Jurkat, Clone E6-1 (cell line): Measurements from ENCODE around the gene TRIM36.

Source experiments
- DNase-seq: peaks from one replicate; pipeline ENCODE4 v3.0.0-alpha.2; 2011; ENCODE audit warnings: low read depth, low spot score
- H3K4me3 ChIP-seq: 2 replicates; pipeline ENCODE4 v1.5.1; 2011; ENCODE audit warnings: mild to moderate bottlenecking, low read length, control low read depth, moderate library complexity

Gene TRIM36

DNA sequence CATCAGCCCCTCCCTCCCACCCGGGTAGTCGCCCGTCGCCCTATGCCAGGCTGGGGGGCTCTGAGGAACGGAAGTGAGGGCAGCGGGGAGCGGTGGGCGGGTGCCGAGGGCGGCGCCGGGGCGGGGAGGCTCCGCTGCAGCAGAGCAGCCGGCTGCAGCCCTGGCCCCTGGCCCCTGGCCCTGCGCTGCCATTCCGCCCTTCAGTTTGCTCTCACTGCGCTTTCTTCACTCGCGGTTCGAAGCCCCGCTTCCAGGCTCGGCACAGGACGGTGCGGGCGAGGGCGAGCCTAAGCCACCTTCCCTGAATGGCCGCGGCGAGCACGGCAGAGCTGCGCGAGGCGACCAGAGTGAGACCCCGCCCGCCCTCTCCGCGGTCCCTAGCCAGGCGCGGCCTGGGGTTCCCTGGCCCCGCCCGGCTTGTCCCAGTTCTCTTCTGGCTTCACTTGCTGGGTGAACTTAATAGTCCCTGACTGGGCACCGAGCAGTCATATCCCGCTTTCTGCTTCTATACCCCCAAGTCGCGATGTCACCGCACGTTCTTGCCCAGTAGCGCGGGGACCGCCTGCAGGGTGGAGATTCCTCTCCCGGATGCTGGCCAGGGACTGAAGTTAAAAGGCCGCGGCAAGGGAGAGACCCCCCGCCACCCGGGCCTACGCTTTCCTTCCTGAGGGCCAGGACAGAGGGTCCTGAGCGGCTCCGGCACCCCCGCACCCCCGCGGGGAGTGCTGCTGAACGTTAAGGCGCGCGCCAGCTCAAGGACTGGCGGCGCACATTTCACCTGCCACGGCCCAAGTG, 623 bp upstream of the TRIM36 start:
- no peak for DNase-seq
- peak overlapping the region; percentile 73 for H3K4me3 ChIP-seq

- DNase-seq: no peak
These were observed 750 bp downstream of the TRIM36 start for GRCh38 chr5:115168829-115169486.

GRCh38 chr5:115166744-115167393, 2.8 kb downstream of the TRIM36 start:
- no peak for DNase-seq
- no peak overlapping the region for H3K4me3 ChIP-seq

More at GRCh38 chr5:115168829-115169486, 750 bp downstream of the TRIM36 start:
- peak overlapping the region; percentile 73 for H3K4me3 ChIP-seq

GRCh38 chr5:115165790-115166189, 3.9 kb downstream of the TRIM36 start:
- DNase-seq: no peak
- no peak overlapping the region for H3K4me3 ChIP-seq

DNA sequence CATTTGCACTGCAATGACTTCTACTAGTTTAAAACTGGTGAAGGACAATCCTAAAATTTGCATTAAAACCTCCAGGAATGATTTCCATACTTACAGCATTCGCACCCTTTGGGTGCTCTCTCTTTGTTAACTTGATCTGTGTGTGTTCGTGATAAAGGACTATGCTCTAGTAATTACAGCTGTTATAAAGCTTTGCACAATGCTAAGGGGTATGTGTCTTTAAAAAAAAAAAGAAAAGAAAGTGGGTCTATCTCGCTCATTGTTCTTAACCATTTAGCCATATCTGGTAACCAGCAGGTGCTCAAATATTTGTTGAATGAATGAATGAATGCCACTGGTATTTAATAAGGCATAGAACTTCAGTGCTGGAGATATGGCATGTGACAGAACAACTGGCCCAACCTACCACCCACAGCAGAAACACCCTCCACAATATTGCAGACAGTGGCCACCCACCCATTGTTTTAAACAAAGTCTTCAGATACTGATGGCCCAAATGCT, 8.7 kb downstream of the TRIM36 start:
- DNase-seq: no peak
- no peak overlapping the region for H3K4me3 ChIP-seq

- peak; percentile 35 for DNase-seq
- H3K4me3 ChIP-seq: no peak overlapping the region
These were observed 18.4 kb downstream of the TRIM36 start for GRCh38 chr5:115151208-115151805.

GRCh38 chr5:115150512-115150911, 19.2 kb downstream of the TRIM36 start:
- DNase-seq: no peak
- no peak overlapping the region for H3K4me3 ChIP-seq

DNA sequence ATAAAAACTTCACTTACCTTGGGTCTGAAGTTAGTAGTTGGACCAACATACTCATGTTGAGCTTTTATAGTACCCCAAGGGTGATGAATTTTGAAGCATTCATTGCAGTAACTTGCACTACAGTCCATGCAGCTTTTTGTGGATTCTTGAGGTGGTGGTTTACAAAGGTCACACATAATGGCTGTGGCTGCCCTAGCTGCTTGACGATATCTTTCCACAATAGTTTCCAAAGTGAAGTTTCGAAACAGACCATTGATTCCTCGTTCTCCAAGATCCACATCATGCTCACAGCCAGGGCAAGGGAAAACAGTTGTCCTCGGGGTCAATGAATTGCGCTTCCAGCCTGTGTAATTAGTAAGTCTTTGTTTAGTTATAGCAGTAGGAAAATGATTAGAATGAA, 22.7 kb downstream of the TRIM36 start:
- H3K4me3 ChIP-seq: no peak overlapping the region
- no peak for DNase-seq

GRCh38 chr5:115136294-115136693, 33.4 kb downstream of the TRIM36 start:
- no peak for DNase-seq
- no peak overlapping the region for H3K4me3 ChIP-seq

DNA sequence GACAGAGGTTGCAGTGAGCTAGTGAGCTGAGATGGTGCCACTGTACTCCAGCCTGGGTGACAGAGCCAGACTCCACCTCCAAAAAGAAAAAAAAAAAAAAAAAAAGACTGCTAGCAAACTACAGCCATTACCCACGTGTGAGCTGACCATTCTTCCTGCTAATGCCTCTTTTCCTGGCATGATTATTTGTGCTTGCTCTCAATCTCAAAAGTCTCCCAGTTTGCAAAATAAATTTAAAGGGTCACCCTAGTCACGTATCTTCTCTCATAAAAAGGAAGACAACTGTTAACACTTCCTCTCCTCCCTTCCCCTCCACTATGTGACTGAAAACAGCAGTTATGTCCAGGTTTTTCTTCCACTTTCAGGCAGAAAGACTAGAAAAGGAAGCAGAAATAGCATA, 37.2 kb downstream of the TRIM36 start:
- DNase-seq: no peak

DNA sequence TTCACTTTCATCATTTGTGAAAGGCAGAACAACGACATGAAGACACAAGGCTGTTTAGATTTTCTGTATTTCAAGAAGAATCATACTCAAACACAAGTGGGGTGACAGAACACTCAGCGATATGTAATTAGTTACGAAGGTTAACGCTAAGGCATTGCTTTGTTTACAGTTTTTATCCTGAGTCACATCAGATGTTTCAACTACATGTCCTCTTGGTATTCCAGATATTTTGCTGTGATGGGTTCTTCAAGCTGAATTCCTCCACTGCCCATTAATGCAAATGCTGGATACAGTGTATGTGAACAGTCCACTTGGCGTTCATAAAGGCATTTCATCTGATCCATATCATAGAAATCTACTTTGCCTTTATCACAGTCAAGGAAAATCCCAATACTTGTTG, 43.4 kb downstream of the TRIM36 start:
- no peak overlapping the region for H3K4me3 ChIP-seq
- no peak for DNase-seq

More for the DNA sequence above, 37.2 kb downstream of the TRIM36 start:
- no peak overlapping the region for H3K4me3 ChIP-seq

DNA sequence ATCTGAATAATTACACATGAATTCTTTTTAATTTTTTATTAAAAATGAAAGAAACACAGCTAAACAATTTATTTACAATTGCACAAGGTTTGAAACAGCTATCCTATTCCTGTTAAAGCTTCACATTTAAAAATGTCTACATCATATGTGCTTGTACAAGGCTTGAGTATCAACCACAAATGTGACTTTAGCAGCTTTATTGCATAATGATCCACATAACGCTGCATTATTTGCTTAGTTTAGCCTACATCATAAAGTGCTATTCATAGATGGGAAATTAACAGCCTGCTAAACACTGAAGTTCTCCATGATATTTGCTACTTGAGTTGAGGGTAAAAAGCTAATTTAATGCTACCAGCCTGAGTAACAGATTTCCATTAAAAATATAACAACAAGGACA, 45.0 kb downstream of the TRIM36 start:
- H3K4me3 ChIP-seq: no peak overlapping the region
- DNase-seq: no peak

GRCh38 chr5:115116001-115116400, 53.7 kb downstream of the TRIM36 start:
- H3K4me3 ChIP-seq: no peak overlapping the region
- no peak for DNase-seq

- DNase-seq: no peak
- no peak overlapping the region for H3K4me3 ChIP-seq
These were observed 59.9 kb downstream of the TRIM36 start for GRCh38 chr5:115109840-115110239.

DNA sequence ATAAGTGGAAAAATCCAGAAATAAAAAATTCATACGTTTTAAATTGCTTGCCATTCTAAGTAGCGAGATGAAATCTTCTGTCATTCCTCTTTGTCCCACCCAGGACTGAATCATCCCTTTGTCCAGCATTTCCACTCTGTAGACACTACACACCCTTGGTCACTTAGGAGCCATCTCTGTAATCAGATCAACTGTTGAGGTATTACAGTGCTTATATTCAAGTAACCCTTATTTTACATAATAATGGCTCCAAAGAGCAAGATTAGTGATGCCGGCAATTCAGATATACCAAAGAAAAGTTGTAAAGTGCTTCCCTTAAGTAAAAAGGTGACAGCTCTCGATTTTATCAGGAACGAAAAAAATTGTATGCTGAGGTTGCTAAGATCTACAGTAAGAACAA, 60.4 kb downstream of the TRIM36 start:
- no peak for DNase-seq
- H3K4me3 ChIP-seq: no peak overlapping the region

GRCh38 chr5:115100319-115100955, 69.3 kb downstream of the TRIM36 start:
- H3K4me3 ChIP-seq: no peak overlapping the region
- no peak for DNase-seq

DNA sequence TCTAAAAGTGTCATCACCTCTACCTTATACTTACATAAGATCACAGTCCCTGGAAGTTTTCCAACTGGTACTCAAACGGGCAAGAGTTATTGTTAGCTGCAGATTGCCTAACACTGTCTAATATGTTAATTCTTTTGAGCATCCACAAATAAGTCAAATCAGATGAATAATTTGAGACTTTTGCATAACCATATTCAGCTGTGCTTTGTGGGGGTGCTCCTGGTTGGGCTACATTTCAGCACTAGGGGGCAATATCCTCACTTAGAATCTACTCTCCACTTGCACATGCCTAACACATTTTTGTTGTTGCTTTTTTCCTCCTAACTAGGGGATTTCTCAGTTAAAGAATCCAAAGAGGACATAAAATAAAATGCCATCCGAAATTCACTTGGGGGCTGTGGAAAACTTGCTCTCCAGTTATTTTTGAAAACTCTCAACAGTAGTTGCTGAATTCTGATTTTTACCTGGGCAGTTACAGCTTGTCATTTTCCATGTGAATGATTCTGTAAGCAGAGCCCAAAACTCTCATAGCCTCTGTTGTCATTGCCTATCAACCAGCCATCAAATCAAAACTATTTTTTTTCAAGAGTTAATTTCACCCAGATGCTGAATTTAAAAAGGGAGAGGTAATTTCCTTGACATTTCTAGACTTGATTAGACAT, 71.5 kb downstream of the TRIM36 start:
- no peak overlapping the region for H3K4me3 ChIP-seq
- peak; percentile 50 for DNase-seq

- no peak for DNase-seq
- no peak overlapping the region for H3K4me3 ChIP-seq
These were observed 72.5 kb downstream of the TRIM36 start for GRCh38 chr5:115097236-115097635.
